Ascending aorta (tissue), 2 donors: Measurements from ENCODE around the gene MED13. TPM values are rescaled to one million over a fixed set of nuclear protein-coding genes. Genes with fewer than 3 reads are reported as not detected.

Experiments used
- DNase-seq, 2 donors: peaks; one replicate each; pipeline ENCODE4 v3.0.0-alpha.2; 2019; ENCODE audit warnings: low spot score in 2 of 2
- H3K27ac ChIP-seq, 2 donors: fragments of 200-600 bp; sonication (generic); one replicate each; pipeline ENCODE4 v1.5.1; 2016 to 2017; ENCODE audit warnings: mild to moderate bottlenecking in 1 of 2
- H3K27me3 ChIP-seq: fragments of 200-600 bp; sonication (generic); one replicate; pipeline ENCODE4 v1.5.1; 2017
- H3K36me3 ChIP-seq, 2 donors: fragments of 200-600 bp; sonication (generic); one replicate each; pipeline ENCODE4 v1.5.1; 2016
- H3K4me1 ChIP-seq, 2 donors: fragments of 200-600 bp; sonication (generic); one replicate each; pipeline ENCODE4 v1.5.1; 2016 to 2017; ENCODE audit warnings: mild to moderate bottlenecking in 1 of 2
- H3K4me3 ChIP-seq, 2 donors: fragments of 200-600 bp; sonication (generic); one replicate each; pipeline ENCODE4 v1.5.1; 2016 to 2017; ENCODE audit warnings: mild to moderate bottlenecking in 1 of 2
- H3K9me3 ChIP-seq, 2 donors: fragments of 200-600 bp; sonication (generic); one replicate each; pipeline ENCODE4 v1.5.1; 2016
- intact Hi-C: fragments of 100-400 bp; cut with DNase I; formaldehyde crosslinking; loops from one replicate; pipeline ENCODE4 v1.15.1; 2023
- total RNA-seq: library from RNA; depleted of rRNA; stranded (reverse); fragments of >200 nt; gene quantifications from one replicate; pipeline ENCODE4 v1.1.0, GENCODE V29; 2016
- TF ChIP-seq, protein P1 (sequence below), 3 experiments: fragments of 200-600 bp in 2 of 3; fragments of 450-650 bp in 1 of 3; sonication (generic) in 2 of 3; IDR thresholded peaks; one replicate each; pipeline ENCODE4 v1.5.1; 2016 to 2019; ENCODE audit warnings: antibody characterized with exemption in 3 of 3, mild to moderate bottlenecking in 1 of 3, moderate library complexity in 1 of 3

The MED13 gene
- total RNA-seq, 1 donor from 2014 or later = 19.5 TPM

- Histone ChIP-seq H3K4me3 (no peak overlapping the region), H3K9me3 (no peaks in the 10 kb centered on the region), H3K4me1 (no peaks in the 10 kb centered on the region), H3K36me3 (peaks cover 31 to 40% of the 10 kb centered on the region in 2 donors), H3K27ac (no peak overlapping the region), H3K27me3 (no peaks in the 10 kb centered on the region)
- TF ChIP-seq, protein P1, sequence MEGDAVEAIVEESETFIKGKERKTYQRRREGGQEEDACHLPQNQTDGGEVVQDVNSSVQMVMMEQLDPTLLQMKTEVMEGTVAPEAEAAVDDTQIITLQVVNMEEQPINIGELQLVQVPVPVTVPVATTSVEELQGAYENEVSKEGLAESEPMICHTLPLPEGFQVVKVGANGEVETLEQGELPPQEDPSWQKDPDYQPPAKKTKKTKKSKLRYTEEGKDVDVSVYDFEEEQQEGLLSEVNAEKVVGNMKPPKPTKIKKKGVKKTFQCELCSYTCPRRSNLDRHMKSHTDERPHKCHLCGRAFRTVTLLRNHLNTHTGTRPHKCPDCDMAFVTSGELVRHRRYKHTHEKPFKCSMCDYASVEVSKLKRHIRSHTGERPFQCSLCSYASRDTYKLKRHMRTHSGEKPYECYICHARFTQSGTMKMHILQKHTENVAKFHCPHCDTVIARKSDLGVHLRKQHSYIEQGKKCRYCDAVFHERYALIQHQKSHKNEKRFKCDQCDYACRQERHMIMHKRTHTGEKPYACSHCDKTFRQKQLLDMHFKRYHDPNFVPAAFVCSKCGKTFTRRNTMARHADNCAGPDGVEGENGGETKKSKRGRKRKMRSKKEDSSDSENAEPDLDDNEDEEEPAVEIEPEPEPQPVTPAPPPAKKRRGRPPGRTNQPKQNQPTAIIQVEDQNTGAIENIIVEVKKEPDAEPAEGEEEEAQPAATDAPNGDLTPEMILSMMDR (IDR thresholded peaks at IDR 0.05) = no peak
- no peak for DNase-seq
- intact Hi-C loops = no loop called here
These were observed 21.5 kb downstream of the MED13 start for GRCh38 chr17:62043602-62044001.

DNA sequence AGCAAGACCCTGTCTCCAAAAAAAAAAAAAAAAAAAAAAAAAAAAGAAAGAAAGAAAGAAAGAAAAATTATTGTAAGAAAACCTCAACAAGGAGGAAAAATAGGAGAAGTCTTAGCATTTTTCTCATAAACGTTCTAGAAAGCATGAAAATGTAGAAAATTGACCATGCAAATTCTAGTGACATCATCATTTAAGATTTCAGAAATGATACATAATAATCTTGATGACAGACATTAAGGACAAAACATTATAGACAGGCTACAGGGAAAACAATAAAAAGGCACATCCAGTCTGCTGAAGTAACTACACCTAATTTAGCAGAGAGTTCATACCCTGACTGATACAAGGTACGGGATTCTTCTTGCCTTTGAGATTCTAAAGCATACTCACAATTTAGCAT, 21.9 kb downstream of the MED13 start:
- H3K9me3 ChIP-seq = no peaks in the 10 kb centered on the region
- H3K27ac ChIP-seq = no peak overlapping the region
- no peaks in the 10 kb centered on the region for H3K4me1 ChIP-seq
- H3K27me3 ChIP-seq = no peaks in the 10 kb centered on the region
- no peak for DNase-seq
- intact Hi-C loops = no loop called here
- TF ChIP-seq, protein P1 (IDR thresholded peaks at IDR 0.05) = no peak
- peaks cover 31 to 40% of the 10 kb centered on the region in 2 donors for H3K36me3 ChIP-seq
- no peak overlapping the region for H3K4me3 ChIP-seq

DNA sequence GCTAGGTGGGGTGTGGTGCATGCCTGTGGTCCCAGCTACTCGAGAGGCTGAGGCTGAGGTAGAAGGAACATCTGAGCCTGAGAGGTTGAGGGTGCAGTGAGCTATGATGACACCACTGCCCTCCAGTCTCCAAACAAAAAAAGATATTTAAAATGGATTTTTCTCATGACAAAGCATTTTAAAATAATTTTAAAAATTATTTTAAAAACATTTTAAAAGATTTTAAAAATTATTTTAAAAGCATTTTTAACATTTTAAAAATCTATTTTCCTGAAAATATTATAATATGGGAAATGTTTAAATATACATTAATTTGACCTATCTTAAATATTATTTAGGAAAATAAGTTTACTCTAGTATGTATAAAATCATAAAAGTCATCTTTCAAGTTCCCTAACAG, 26.8 kb downstream of the MED13 start:
- TF ChIP-seq, protein P1 (IDR thresholded peaks at IDR 0.05) = no peak
- H3K9me3 ChIP-seq = no peaks in the 10 kb centered on the region
- no peak for DNase-seq
- no peak overlapping the region for H3K27ac ChIP-seq
- peaks cover 0 to 2% of the 10 kb centered on the region in 2 donors for H3K4me1 ChIP-seq
- H3K27me3 ChIP-seq = no peaks in the 10 kb centered on the region
- H3K4me3 ChIP-seq = no peak overlapping the region
- peaks cover 28 to 29% of the 10 kb centered on the region in 2 donors for H3K36me3 ChIP-seq
- intact Hi-C loops = no loop called here

DNA sequence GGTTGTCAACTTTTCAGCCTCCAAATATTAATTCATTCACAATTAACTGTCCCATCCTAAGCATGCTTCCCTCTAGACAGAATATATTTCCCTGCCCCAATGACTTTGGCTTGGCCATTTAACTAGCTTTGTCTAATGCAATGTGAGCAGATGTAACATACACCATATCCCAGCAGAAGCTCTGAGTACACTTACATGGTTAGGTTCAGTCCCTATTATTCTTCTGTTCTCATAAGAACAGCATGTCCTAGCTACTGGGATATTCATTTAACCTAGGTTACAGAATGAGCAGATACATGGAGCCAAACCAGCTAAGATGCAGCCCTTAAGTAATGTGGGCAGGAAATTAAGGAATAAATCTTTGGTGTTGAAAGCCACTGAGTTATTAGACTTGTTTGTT, 31.8 kb downstream of the MED13 start:
- Histone ChIP-seq H3K27me3 (no peaks in the 10 kb centered on the region), H3K36me3 (peaks cover 57 to 72% of the 10 kb centered on the region in 2 donors), H3K4me1 (peaks cover 0 to 2% of the 10 kb centered on the region in 2 donors), H3K9me3 (no peaks in the 10 kb centered on the region), H3K27ac (no peak overlapping the region), H3K4me3 (no peak overlapping the region)
- TF ChIP-seq, protein P1 (IDR thresholded peaks at IDR 0.05) = no peak
- intact Hi-C loops = no loop called here
- DNase-seq = no peak

GRCh38 chr17:62032480-62032879, 32.6 kb downstream of the MED13 start:
- H3K27ac ChIP-seq = no peak overlapping the region
- H3K9me3 ChIP-seq = no peaks in the 10 kb centered on the region
- H3K36me3 ChIP-seq = peaks cover 63 to 79% of the 10 kb centered on the region in 2 donors
- TF ChIP-seq, protein P1 (IDR thresholded peaks at IDR 0.05) = no peak
- H3K4me1 ChIP-seq = peaks cover 0 to 2% of the 10 kb centered on the region in 2 donors
- H3K27me3 ChIP-seq = no peaks in the 10 kb centered on the region
- no peak for DNase-seq
- intact Hi-C loops = no loop called here
- H3K4me3 ChIP-seq = no peak overlapping the region

DNA sequence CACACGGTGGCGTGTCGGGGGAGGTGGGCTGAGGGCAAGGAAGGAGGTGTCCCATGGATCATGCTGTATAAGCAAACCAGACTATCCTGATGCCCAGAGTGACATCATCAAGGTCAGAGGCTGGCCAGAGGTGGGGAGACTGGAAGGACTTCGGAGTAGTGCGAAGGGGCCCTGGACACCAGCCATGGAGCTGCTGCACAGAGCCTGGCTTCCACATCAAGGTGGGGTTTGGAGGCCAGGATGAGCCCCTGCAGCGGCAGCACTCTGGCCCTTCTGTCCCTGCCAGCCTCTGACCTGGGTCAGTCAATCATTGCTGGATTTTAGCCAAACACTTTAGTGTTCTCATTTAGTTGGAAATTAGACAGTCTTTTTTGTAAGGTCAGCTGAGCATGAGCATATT, 34.8 kb downstream of the MED13 start:
- DNase-seq = no peak
- TF ChIP-seq, protein P1 (IDR thresholded peaks at IDR 0.05) = no peak
- intact Hi-C loops = no loop called here
- H3K4me1 ChIP-seq = peaks cover 0 to 2% of the 10 kb centered on the region in 2 donors
- no peaks in the 10 kb centered on the region for H3K27me3 ChIP-seq
- peaks cover 73 to 90% of the 10 kb centered on the region in 2 donors for H3K36me3 ChIP-seq
- H3K9me3 ChIP-seq = no peaks in the 10 kb centered on the region
- H3K27ac ChIP-seq = no peak overlapping the region
- H3K4me3 ChIP-seq = no peak overlapping the region
